ENCODE data around the gene RAD51B.

The RAD51B gene

DNA sequence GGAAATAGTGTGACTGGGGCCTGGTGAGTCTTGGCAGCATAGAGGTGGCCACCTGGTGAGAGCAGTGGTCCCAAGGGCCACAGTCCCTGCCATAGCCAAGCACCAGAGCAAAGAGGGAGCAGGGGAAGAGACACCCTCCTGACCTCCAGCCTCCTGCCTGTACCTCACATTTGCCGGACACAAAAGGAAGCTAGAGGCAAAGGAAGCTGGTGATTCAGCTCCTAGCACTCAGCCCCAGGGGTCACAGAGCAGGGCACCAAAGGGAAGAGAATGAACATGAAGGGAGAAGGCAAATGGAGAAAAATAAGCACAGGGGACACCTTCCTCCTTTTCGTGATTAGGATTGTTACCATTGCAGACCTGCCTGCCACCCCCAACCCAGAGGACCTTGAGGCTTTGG, 756.5 kb downstream of the RAD51B start:
- H3K79me1 ChIP-seq (ENCODE audit: low read length), result no peaks in the 10 kb centered on the region
- H3K56ac ChIP-seq (ENCODE audit: low read length), result peak overlapping the region; percentile 27
- H3K36me3 ChIP-seq (ENCODE audit: control insufficient read depth, insufficient read depth, low read length), result no peaks in the 10 kb centered on the region
- H3K4ac ChIP-seq (ENCODE audit: low read depth, low read length), result no peak overlapping the region
- H3K4me1 ChIP-seq (ENCODE audit: control insufficient read depth, low read depth, low read length), result no peaks in the 10 kb centered on the region
- H3K23ac ChIP-seq (ENCODE audit: low read length), result no peak overlapping the region
- no peak overlapping the region for H4K5ac ChIP-seq (ENCODE audit: low read length)
- H3K27ac ChIP-seq (ENCODE audit: low read depth, low read length), result no peak overlapping the region
- H2BK15ac ChIP-seq (replicated peaks; ENCODE audit: low read depth), result no peak overlapping the region
- no peak overlapping the region for H2BK5ac ChIP-seq (ENCODE audit: low read length)
- H4K8ac ChIP-seq (ENCODE audit: low read depth, low read length), result no peak overlapping the region
- H3K4me2 ChIP-seq (ENCODE audit: low read length), result no peak overlapping the region
- no peak overlapping the region for H2BK120ac ChIP-seq (ENCODE audit: low read depth, low read length)
- no peak overlapping the region for H3K4me3 ChIP-seq (ENCODE audit: low read length)
- H3K18ac ChIP-seq (ENCODE audit: low read length), result no peak overlapping the region
- no peak overlapping the region for H3K9ac ChIP-seq (ENCODE audit: low read length)
- H3K79me2 ChIP-seq (ENCODE audit: control insufficient read depth, insufficient read depth, low read length), result no peaks in the 10 kb centered on the region
- WGBS (ENCODE audit: extremely low coverage, insufficient coverage, low lambda C conversion rate), result no CpG with 5 or more reads among the region's 2 CpGs
- no peaks in the 10 kb centered on the region for H3K27me3 ChIP-seq (ENCODE audit: insufficient read depth, low read length, poor library complexity)
- no peak for DNase-seq
- no peak overlapping the region for H2AK5ac ChIP-seq (ENCODE audit: low read length)

DNA sequence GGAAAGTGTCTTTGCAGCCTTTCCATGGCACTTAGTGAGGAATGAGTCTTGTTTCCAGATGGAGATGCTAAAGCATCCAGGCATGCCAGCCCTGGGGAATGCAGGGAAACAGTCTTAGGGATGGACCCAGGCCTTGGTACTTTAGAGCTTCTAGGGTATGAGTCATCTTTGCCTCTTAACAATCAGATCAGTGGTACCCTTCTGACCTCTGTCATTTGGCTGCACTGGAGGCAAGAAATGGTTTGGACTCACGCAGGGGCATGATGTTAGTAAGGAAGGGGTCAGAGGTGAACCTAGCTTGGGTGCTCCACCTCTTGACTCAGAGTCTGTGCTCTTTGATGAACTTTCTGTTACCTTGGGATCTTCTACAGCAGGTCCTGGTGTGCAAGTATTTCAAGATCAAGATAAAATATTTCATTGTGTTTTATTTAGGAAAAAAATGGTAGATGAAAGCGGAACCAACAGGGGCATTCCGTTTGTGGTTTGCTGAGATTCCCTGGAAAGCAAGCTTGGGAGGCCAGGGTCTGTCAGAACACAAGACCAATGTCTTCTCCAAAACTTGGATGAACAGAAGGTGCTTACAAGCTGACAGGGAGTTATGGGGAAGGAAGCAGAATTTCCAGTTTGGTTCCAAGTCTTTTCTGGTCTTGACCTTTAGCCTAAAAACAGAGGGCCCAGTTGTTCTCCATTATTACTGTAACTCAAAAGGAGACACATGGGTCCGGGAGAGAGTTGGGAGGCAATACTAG, 757.1 kb downstream of the RAD51B start:
- no peak overlapping the region for H3K4ac ChIP-seq (ENCODE audit: low read depth, low read length)
- H2BK120ac ChIP-seq (ENCODE audit: low read depth, low read length), result no peak overlapping the region
- H3K4me3 ChIP-seq (ENCODE audit: low read length), result no peak overlapping the region
- no peaks in the 10 kb centered on the region for H3K79me1 ChIP-seq (ENCODE audit: low read length)
- H3K4me1 ChIP-seq (ENCODE audit: control insufficient read depth, low read depth, low read length), result no peaks in the 10 kb centered on the region
- H4K8ac ChIP-seq (ENCODE audit: low read depth, low read length), result no peak overlapping the region
- H3K27me3 ChIP-seq (ENCODE audit: insufficient read depth, low read length, poor library complexity), result no peaks in the 10 kb centered on the region
- H3K4me2 ChIP-seq (ENCODE audit: low read length), result no peak overlapping the region
- no peak overlapping the region for H2BK5ac ChIP-seq (ENCODE audit: low read length)
- no peak overlapping the region for H3K56ac ChIP-seq (ENCODE audit: low read length)
- no peak overlapping the region for H3K18ac ChIP-seq (ENCODE audit: low read length)
- H2BK15ac ChIP-seq (replicated peaks; ENCODE audit: low read depth), result no peak overlapping the region
- H3K27ac ChIP-seq (ENCODE audit: low read depth, low read length), result no peak overlapping the region
- H3K9ac ChIP-seq (ENCODE audit: low read length), result no peak overlapping the region
- WGBS (ENCODE audit: extremely low coverage, insufficient coverage, low lambda C conversion rate), result no CpG with 5 or more reads among the region's 4 CpGs
- no peak overlapping the region for H4K5ac ChIP-seq (ENCODE audit: low read length)
- H3K36me3 ChIP-seq (ENCODE audit: control insufficient read depth, insufficient read depth, low read length), result no peaks in the 10 kb centered on the region
- H2AK5ac ChIP-seq (ENCODE audit: low read length), result no peak overlapping the region
- no peak overlapping the region for H3K23ac ChIP-seq (ENCODE audit: low read length)
- DNase-seq, result no peak
- H3K79me2 ChIP-seq (ENCODE audit: control insufficient read depth, insufficient read depth, low read length), result no peaks in the 10 kb centered on the region

DNA sequence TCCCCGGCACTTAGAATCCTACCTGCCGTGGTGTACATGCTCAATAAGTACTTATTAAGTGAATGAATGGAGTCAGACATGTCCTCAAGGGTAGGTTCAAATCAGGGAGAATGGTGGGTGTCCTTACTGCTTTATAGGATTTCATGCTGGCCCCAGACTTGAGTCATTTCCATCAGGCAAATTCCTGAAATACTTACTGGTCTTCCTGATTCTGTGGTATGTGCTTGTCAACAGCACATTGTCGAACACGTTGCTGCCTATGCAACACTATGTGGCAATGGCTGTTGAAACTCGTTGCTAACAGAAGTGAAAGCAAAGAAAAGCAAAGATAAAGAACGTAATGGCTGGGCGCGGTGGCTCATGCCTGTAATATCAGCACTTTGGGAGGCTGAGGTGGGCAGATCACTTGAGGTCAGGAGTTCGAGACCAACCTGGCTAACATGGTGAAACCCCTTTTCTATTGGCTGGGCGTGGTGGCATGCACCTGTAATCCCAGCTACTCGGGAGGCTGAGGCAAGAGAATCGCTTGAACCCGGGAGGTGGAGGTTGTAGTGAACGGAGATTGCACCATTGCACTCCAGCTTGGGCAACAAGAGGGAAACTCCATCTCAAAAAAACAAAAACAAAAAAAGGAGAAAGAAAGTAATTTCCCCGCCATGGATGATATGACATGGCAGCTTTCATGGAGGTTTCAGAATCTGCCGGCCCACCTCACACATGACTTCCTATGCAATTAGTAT, 758.4 kb downstream of the RAD51B start:
- no CpG with 5 or more reads among the region's 16 CpGs for WGBS (ENCODE audit: extremely low coverage, insufficient coverage, low lambda C conversion rate)
- H3K9ac ChIP-seq (ENCODE audit: low read length), result no peak overlapping the region
- no peak overlapping the region for H3K23ac ChIP-seq (ENCODE audit: low read length)
- no peak overlapping the region for H3K4me3 ChIP-seq (ENCODE audit: low read length)
- H3K4ac ChIP-seq (ENCODE audit: low read depth, low read length), result no peak overlapping the region
- no peaks in the 10 kb centered on the region for H3K79me2 ChIP-seq (ENCODE audit: control insufficient read depth, insufficient read depth, low read length)
- H3K36me3 ChIP-seq (ENCODE audit: control insufficient read depth, insufficient read depth, low read length), result no peaks in the 10 kb centered on the region
- H2BK120ac ChIP-seq (ENCODE audit: low read depth, low read length), result no peak overlapping the region
- H4K8ac ChIP-seq (ENCODE audit: low read depth, low read length), result no peak overlapping the region
- no peak overlapping the region for H3K4me2 ChIP-seq (ENCODE audit: low read length)
- no peaks in the 10 kb centered on the region for H3K79me1 ChIP-seq (ENCODE audit: low read length)
- H3K27ac ChIP-seq (ENCODE audit: low read depth, low read length), result no peak overlapping the region
- H2BK5ac ChIP-seq (ENCODE audit: low read length), result no peak overlapping the region
- no peak overlapping the region for H3K56ac ChIP-seq (ENCODE audit: low read length)
- no peak overlapping the region for H2BK15ac ChIP-seq (replicated peaks; ENCODE audit: low read depth)
- no peak overlapping the region for H2AK5ac ChIP-seq (ENCODE audit: low read length)
- no peaks in the 10 kb centered on the region for H3K27me3 ChIP-seq (ENCODE audit: insufficient read depth, low read length, poor library complexity)
- H4K5ac ChIP-seq (ENCODE audit: low read length), result no peak overlapping the region
- DNase-seq, result peak; percentile 95
- H3K18ac ChIP-seq (ENCODE audit: low read length), result no peak overlapping the region
- H3K4me1 ChIP-seq (ENCODE audit: control insufficient read depth, low read depth, low read length), result no peaks in the 10 kb centered on the region

DNA sequence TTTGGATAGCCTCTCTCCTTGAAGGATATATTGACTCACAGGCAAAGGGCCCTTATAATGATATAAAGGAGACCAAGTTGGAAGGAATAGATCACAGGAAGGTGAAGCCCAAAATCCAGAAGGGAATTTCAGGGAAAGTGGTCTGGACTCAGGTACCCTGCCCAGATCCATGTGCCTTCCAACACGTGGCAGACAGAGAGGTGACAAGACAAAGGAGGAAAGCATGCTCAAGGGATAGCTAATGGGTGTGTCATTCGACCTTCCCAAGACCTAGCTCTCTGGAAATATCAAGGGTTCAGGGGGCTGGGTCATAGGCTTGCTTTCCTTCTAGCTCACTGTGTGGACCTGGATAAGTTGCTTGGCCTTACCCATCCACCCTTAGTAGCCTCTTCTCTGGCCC, 759.0 kb downstream of the RAD51B start:
- Histone ChIP-seq H3K4me2 (ENCODE audit: low read length) (no peak overlapping the region), H3K27ac (ENCODE audit: low read depth, low read length) (no peak overlapping the region), H3K4me1 (ENCODE audit: control insufficient read depth, low read depth, low read length) (no peaks in the 10 kb centered on the region), H3K18ac (ENCODE audit: low read length) (no peak overlapping the region), H3K79me2 (ENCODE audit: control insufficient read depth, insufficient read depth, low read length) (no peaks in the 10 kb centered on the region), H2AK5ac (ENCODE audit: low read length) (no peak overlapping the region), H2BK120ac (ENCODE audit: low read depth, low read length) (no peak overlapping the region), H3K36me3 (ENCODE audit: control insufficient read depth, insufficient read depth, low read length) (no peaks in the 10 kb centered on the region), H3K27me3 (ENCODE audit: insufficient read depth, low read length, poor library complexity) (no peaks in the 10 kb centered on the region), H3K79me1 (ENCODE audit: low read length) (no peaks in the 10 kb centered on the region), H4K5ac (ENCODE audit: low read length) (no peak overlapping the region), H2BK5ac (ENCODE audit: low read length) (no peak overlapping the region), H3K56ac (ENCODE audit: low read length) (no peak overlapping the region), H3K9ac (ENCODE audit: low read length) (no peak overlapping the region), H2BK15ac (replicated peaks; ENCODE audit: low read depth) (no peak overlapping the region), H4K8ac (ENCODE audit: low read depth, low read length) (no peak overlapping the region), H3K23ac (ENCODE audit: low read length) (no peak overlapping the region), H3K4ac (ENCODE audit: low read depth, low read length) (no peak overlapping the region), H3K4me3 (ENCODE audit: low read length) (no peak overlapping the region)
- no peak for DNase-seq
- no CpG with 5 or more reads among the region's 2 CpGs for WGBS (ENCODE audit: extremely low coverage, insufficient coverage, low lambda C conversion rate)

DNA sequence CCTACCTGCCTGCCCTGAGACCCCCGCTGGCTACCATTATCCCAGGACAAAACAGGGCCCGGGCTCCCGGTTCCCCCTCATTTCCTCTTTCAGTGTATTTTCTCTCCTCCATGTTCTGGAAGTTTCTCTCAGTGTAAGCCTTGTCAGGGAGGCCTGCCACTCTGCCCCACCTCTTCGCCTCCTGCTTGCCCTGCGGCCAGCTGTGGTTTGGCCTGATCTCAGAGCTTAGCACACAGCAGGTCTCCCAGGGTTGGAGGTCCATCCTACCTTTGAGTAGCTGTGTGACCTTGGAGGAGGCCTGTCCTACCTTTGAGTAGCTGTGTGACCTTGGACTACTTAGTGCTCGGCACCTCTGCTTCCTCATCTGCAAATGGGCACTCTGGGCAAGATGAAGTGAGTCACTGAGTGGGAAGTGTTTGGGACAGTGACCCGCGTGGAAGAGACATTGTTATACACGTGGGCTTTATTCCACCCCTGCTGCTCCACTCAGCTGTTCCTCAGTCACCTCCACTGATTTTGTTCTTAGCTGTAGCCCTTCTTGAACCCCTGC, 760.6 kb downstream of the RAD51B start:
- Histone ChIP-seq H3K9ac (ENCODE audit: low read length) (no peak overlapping the region), H3K4ac (ENCODE audit: low read depth, low read length) (no peak overlapping the region), H3K23ac (ENCODE audit: low read length) (no peak overlapping the region), H4K8ac (ENCODE audit: low read depth, low read length) (no peak overlapping the region), H2BK15ac (replicated peaks; ENCODE audit: low read depth) (no peak overlapping the region), H2AK5ac (ENCODE audit: low read length) (no peak overlapping the region), H3K79me1 (ENCODE audit: low read length) (no peaks in the 10 kb centered on the region), H3K4me3 (ENCODE audit: low read length) (no peak overlapping the region), H3K79me2 (ENCODE audit: control insufficient read depth, insufficient read depth, low read length) (no peaks in the 10 kb centered on the region), H2BK5ac (ENCODE audit: low read length) (no peak overlapping the region), H3K27ac (ENCODE audit: low read depth, low read length) (no peak overlapping the region), H3K18ac (ENCODE audit: low read length) (no peak overlapping the region), H2BK120ac (ENCODE audit: low read depth, low read length) (no peak overlapping the region), H3K56ac (ENCODE audit: low read length) (no peak overlapping the region), H3K27me3 (ENCODE audit: insufficient read depth, low read length, poor library complexity) (no peaks in the 10 kb centered on the region), H3K36me3 (ENCODE audit: control insufficient read depth, insufficient read depth, low read length) (no peaks in the 10 kb centered on the region), H3K4me1 (ENCODE audit: control insufficient read depth, low read depth, low read length) (no peaks in the 10 kb centered on the region), H4K5ac (ENCODE audit: low read length) (no peak overlapping the region), H3K4me2 (ENCODE audit: low read length) (no peak overlapping the region)
- no peak for DNase-seq
- no CpG with 5 or more reads among the region's 9 CpGs for WGBS (ENCODE audit: extremely low coverage, insufficient coverage, low lambda C conversion rate)
